BE2C (cell line): ENCODE data around the gene BTBD10.

ENCODE experiments used
- DNase-seq: peaks from one replicate; pipeline ENCODE4 v3.0.0-alpha.2; 2020
- H3K27me3 ChIP-seq: fragments of 250-450 bp; sonication (Bioruptor Pico); 2 replicates; pipeline ENCODE4 v1.5.1; 2020; ENCODE audit warnings: mild to moderate bottlenecking
- H3K36me3 ChIP-seq: fragments of 250-450 bp; sonication (Bioruptor Pico); 2 replicates; pipeline ENCODE4 v1.5.1; 2020; ENCODE audit warnings: mild to moderate bottlenecking
- H3K4me1 ChIP-seq: fragments of 250-450 bp; sonication (Bioruptor Pico); 2 replicates; pipeline ENCODE4 v1.5.1; 2020
- H3K4me3 ChIP-seq: 2 replicates; pipeline ENCODE4 v1.5.1; 2011; ENCODE audit warnings: low read depth, low read length
- H3K9me3 ChIP-seq: fragments of 250-450 bp; sonication (Bioruptor Pico); 2 replicates; pipeline ENCODE4 v1.5.1; 2020
- TF ChIP-seq, protein P1 (sequence below): IDR thresholded peaks from 2 replicates; pipeline ENCODE4 v1.5.1; 2012; ENCODE audit warnings: mild to moderate bottlenecking, low read depth, low read length

The BTBD10 gene

GRCh38 chr11:13486926-13487660 is 24.1 kb upstream of the BTBD10 start:
- TF ChIP-seq, protein P1, sequence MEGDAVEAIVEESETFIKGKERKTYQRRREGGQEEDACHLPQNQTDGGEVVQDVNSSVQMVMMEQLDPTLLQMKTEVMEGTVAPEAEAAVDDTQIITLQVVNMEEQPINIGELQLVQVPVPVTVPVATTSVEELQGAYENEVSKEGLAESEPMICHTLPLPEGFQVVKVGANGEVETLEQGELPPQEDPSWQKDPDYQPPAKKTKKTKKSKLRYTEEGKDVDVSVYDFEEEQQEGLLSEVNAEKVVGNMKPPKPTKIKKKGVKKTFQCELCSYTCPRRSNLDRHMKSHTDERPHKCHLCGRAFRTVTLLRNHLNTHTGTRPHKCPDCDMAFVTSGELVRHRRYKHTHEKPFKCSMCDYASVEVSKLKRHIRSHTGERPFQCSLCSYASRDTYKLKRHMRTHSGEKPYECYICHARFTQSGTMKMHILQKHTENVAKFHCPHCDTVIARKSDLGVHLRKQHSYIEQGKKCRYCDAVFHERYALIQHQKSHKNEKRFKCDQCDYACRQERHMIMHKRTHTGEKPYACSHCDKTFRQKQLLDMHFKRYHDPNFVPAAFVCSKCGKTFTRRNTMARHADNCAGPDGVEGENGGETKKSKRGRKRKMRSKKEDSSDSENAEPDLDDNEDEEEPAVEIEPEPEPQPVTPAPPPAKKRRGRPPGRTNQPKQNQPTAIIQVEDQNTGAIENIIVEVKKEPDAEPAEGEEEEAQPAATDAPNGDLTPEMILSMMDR, result peak; percentile 53
- no peaks in the 10 kb centered on the region for H3K9me3 ChIP-seq
- H3K4me1 ChIP-seq, result no peaks in the 10 kb centered on the region
- H3K4me3 ChIP-seq, result no peak overlapping the region
- no peaks in the 10 kb centered on the region for H3K36me3 ChIP-seq
- DNase-seq, result peak; percentile 64
- no peaks in the 10 kb centered on the region for H3K27me3 ChIP-seq

GRCh38 chr11:13480198-13480597 is 17.2 kb upstream of the BTBD10 start:
- DNase-seq, result no peak
- H3K4me3 ChIP-seq, result no peak overlapping the region
- no peaks in the 10 kb centered on the region for H3K9me3 ChIP-seq

GRCh38 chr11:13479688-13480087 is 16.7 kb upstream of the BTBD10 start:
- Histone ChIP-seq H3K27me3 (no peaks in the 10 kb centered on the region), H3K4me1 (no peaks in the 10 kb centered on the region), H3K9me3 (no peaks in the 10 kb centered on the region), H3K4me3 (no peak overlapping the region), H3K36me3 (no peaks in the 10 kb centered on the region)
- no peak for DNase-seq
- TF ChIP-seq, protein P1, result no peak

More at GRCh38 chr11:13480198-13480597, 17.2 kb upstream of the BTBD10 start:
- Histone ChIP-seq H3K27me3 (no peaks in the 10 kb centered on the region), H3K36me3 (no peaks in the 10 kb centered on the region), H3K4me1 (no peaks in the 10 kb centered on the region)
- TF ChIP-seq, protein P1, result no peak

DNA sequence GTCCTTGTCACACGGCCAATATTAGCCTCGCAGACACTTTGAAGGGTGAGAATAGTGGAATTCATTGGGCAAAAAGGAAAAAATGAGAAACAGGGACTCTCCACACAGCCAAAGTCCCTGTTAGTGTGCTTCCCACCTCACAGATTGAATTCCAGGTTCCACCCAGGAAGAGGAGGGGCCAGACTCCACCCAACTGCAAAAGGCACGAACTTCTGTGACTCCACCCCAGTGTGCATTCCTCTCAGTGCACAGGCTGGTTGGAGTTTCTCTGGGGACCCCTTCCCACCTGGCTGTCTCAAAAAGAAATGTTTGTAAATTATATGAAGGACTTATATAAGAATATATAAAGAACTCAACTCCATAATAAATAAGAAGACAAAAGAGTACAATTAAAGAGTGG is 12.1 kb upstream of the BTBD10 start:
- Histone ChIP-seq H3K36me3 (no peaks in the 10 kb centered on the region), H3K4me1 (no peaks in the 10 kb centered on the region), H3K27me3 (no peaks in the 10 kb centered on the region), H3K9me3 (no peaks in the 10 kb centered on the region), H3K4me3 (no peak overlapping the region)
- no peak for DNase-seq
- TF ChIP-seq, protein P1, result no peak

DNA sequence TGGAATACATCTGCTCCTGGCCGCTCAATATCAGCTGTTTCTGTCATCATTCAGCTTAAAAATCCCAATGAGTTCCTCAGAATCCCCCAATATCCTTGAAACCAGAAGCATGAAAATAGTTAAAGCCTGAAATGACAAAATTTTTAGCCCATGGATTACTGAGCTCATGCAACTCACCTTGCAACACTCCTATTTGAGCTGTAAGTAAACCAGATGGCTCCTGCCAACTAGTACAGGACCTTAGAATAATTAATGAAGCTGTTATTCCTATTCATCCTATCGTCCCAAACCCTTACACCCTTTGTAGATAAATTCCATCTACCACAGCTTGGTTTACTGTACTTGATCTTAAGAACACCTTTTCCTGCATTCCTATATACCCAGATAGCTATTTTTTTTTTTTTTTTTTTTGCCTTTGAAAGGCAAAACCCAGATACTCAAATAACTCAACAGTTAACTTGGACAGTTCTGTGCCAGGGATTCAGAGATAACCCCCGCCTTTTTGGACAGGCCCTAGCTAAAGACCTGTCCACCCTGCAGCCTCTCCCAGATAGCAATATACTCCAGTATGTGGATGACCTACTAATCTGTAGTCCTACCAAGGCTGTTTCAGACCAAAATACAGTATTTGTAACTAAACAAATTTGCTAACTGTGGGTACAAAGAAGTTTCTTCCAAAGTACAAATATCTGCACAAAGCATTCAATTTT is 10.1 kb upstream of the BTBD10 start:
- TF ChIP-seq, protein P1, result no peak
- Histone ChIP-seq H3K4me3 (no peak overlapping the region), H3K36me3 (no peaks in the 10 kb centered on the region), H3K9me3 (no peaks in the 10 kb centered on the region), H3K4me1 (no peaks in the 10 kb centered on the region), H3K27me3 (no peaks in the 10 kb centered on the region)
- no peak for DNase-seq

DNA sequence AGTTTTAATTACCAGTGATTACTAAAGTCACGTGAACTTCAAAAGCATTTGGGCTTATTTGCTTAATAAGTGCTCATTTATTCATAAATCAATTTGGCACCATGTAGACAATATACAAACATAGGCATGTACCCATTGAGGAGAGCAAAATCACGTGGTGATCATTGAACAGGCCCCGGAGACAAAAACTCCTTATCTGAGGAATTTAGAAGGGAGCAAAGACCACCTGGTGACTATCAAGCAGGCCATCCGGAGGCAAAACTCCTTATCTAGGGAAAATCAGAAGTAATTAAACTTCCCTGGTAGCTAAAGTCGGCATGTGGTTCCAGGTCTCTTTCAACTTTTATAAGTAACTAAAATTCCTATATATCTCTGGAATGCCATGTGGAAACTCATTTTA is 5.7 kb upstream of the BTBD10 start:
- Histone ChIP-seq H3K36me3 (no peaks in the 10 kb centered on the region), H3K4me3 (no peak overlapping the region), H3K4me1 (no peaks in the 10 kb centered on the region), H3K27me3 (no peaks in the 10 kb centered on the region), H3K9me3 (no peaks in the 10 kb centered on the region)
- DNase-seq, result no peak
- TF ChIP-seq, protein P1, result no peak
